Measurements from ENCODE around the gene RSF1.

RSF1 gene

GRCh38 chr11:77697865-77698264 is 122.7 kb downstream of the RSF1 start:
- peaks cover 7% of the 10 kb centered on the region for H3K36me3 ChIP-seq (replicated peaks)
- in situ Hi-C loops (cut with HindIII; ENCODE audit: low pct_ligation_motif_present, low sequenced_read_pairs) = no loop called here

GRCh38 chr11:77695417-77695816 is 125.1 kb downstream of the RSF1 start:
- H3K4me3 ChIP-seq (ENCODE audit: low read depth, low read length) = no peak overlapping the region
- H3K27ac ChIP-seq = no peak overlapping the region
- no peak for DNase-seq
- H3K36me3 ChIP-seq (replicated peaks) = peaks cover 17% of the 10 kb centered on the region
- H3K27me3 ChIP-seq (replicated peaks) = no peaks in the 10 kb centered on the region
- in situ Hi-C loops (cut with HindIII; ENCODE audit: low pct_ligation_motif_present, low sequenced_read_pairs) = no loop called here
- no peak for TF ChIP-seq CTCF (IDR thresholded peaks at IDR 0.05; ENCODE audit: low read depth, low read length, missing control alignments)

More at GRCh38 chr11:77697865-77698264, 122.7 kb downstream of the RSF1 start:
- no peak for DNase-seq
- Histone ChIP-seq H3K27me3 (replicated peaks) (no peaks in the 10 kb centered on the region), H3K27ac (no peak overlapping the region), H3K4me3 (ENCODE audit: low read depth, low read length) (no peak overlapping the region)
- TF ChIP-seq CTCF (IDR thresholded peaks at IDR 0.05; ENCODE audit: low read depth, low read length, missing control alignments) = no peak

- H3K36me3 ChIP-seq (replicated peaks) = peaks cover 22% of the 10 kb centered on the region
- DNase-seq = no peak
- no peak overlapping the region for H3K27ac ChIP-seq
- no peak overlapping the region for H3K4me3 ChIP-seq (ENCODE audit: low read depth, low read length)
- in situ Hi-C loops (cut with HindIII; ENCODE audit: low pct_ligation_motif_present, low sequenced_read_pairs) = no loop called here
- no peaks in the 10 kb centered on the region for H3K27me3 ChIP-seq (replicated peaks)
- no peak for TF ChIP-seq CTCF (IDR thresholded peaks at IDR 0.05; ENCODE audit: low read depth, low read length, missing control alignments)
Observed at GRCh38 chr11:77690649-77691048, 129.9 kb downstream of the RSF1 start.

- Histone ChIP-seq H3K27ac (no peak overlapping the region), H3K27me3 (replicated peaks) (no peaks in the 10 kb centered on the region), H3K36me3 (replicated peaks) (peaks cover 35% of the 10 kb centered on the region), H3K4me3 (ENCODE audit: low read depth, low read length) (no peak overlapping the region)
- DNase-seq = no peak
- TF ChIP-seq CTCF (IDR thresholded peaks at IDR 0.05; ENCODE audit: low read depth, low read length, missing control alignments) = no peak
- in situ Hi-C loops (cut with HindIII; ENCODE audit: low pct_ligation_motif_present, low sequenced_read_pairs) = no loop called here
Observed at GRCh38 chr11:77687088-77687487, 133.4 kb downstream of the RSF1 start.

- Histone ChIP-seq H3K27me3 (replicated peaks) (no peaks in the 10 kb centered on the region), H3K27ac (no peak overlapping the region), H3K36me3 (replicated peaks) (peaks cover 27% of the 10 kb centered on the region), H3K4me3 (ENCODE audit: low read depth, low read length) (no peak overlapping the region)
- in situ Hi-C loops (cut with HindIII; ENCODE audit: low pct_ligation_motif_present, low sequenced_read_pairs) = no loop called here
- TF ChIP-seq CTCF (IDR thresholded peaks at IDR 0.05; ENCODE audit: low read depth, low read length, missing control alignments) = no peak
- no peak for DNase-seq
Observed at GRCh38 chr11:77677138-77677537, 143.4 kb downstream of the RSF1 start.

- H3K27me3 ChIP-seq (replicated peaks) = no peaks in the 10 kb centered on the region
- no peak overlapping the region for H3K4me3 ChIP-seq (ENCODE audit: low read depth, low read length)
- no peak for TF ChIP-seq CTCF (IDR thresholded peaks at IDR 0.05; ENCODE audit: low read depth, low read length, missing control alignments)
- in situ Hi-C loops (cut with HindIII; ENCODE audit: low pct_ligation_motif_present, low sequenced_read_pairs) = no loop called here
- peaks cover 34% of the 10 kb centered on the region for H3K36me3 ChIP-seq (replicated peaks)
- peak; percentile 82 for DNase-seq
- no peak overlapping the region for H3K27ac ChIP-seq
Observed at GRCh38 chr11:77672264-77672663, 148.3 kb downstream of the RSF1 start.
